Suprapubic skin (tissue), 4 donors: ENCODE results near the gene NEK2. TPM values are rescaled to one million over a fixed set of nuclear protein-coding genes. Genes with fewer than 3 reads are reported as not detected.

Experiments used
- DNase-seq, 2 donors: peaks; one replicate each; pipeline ENCODE4 v3.0.0-alpha.2; 2019; ENCODE audit warnings: low spot score in 2 of 2
- H3K27ac ChIP-seq: fragments of 200-600 bp; sonication (generic); one replicate; pipeline ENCODE4 v1.5.1; 2019
- H3K27me3 ChIP-seq: fragments of 200-600 bp; sonication (generic); one replicate; pipeline ENCODE4 v1.5.1; 2019
- H3K36me3 ChIP-seq: fragments of 200-600 bp; sonication (generic); one replicate; pipeline ENCODE4 v1.5.1; 2019
- H3K4me1 ChIP-seq: fragments of 200-600 bp; sonication (generic); one replicate; pipeline ENCODE4 v1.5.1; 2019
- H3K4me3 ChIP-seq: fragments of 200-600 bp; sonication (generic); one replicate; pipeline ENCODE4 v1.5.1; 2019; ENCODE audit warnings: mild to moderate bottlenecking
- H3K9me3 ChIP-seq: fragments of 200-600 bp; sonication (generic); one replicate; pipeline ENCODE4 v1.5.1; 2019
- CTCF ChIP-seq, 2 donors: fragments of 200-600 bp in 1 of 2; fragments of 450-650 bp in 1 of 2; sonication (generic) in 1 of 2; IDR thresholded peaks; one replicate each; pipeline ENCODE4 v1.5.1; 2016 to 2019; ENCODE audit warnings: antibody characterized with exemption in 2 of 2, mild to moderate bottlenecking in 1 of 2, moderate library complexity in 1 of 2
- EP300 ChIP-seq: sonication (generic); formaldehyde crosslinking; IDR thresholded peaks from one replicate; pipeline ENCODE4 v1.6.1; 2017; ENCODE audit warnings: antibody characterized with exemption
- POLR2A ChIP-seq, 2 donors: fragments of 450-650 bp; IDR thresholded peaks; one replicate each; pipeline ENCODE4 v1.6.1; 2017; ENCODE audit warnings: antibody characterized with exemption in 2 of 2, mild to moderate bottlenecking in 2 of 2, moderate library complexity in 2 of 2
- POLR2AphosphoS5 ChIP-seq, 3 donors: sonication (generic); formaldehyde crosslinking; IDR thresholded peaks; one replicate each; pipeline ENCODE4 v1.6.1; 2017; ENCODE audit warnings: antibody characterized with exemption in 3 of 3
- WGBS: methylation state at CpG from one replicate; pipeline ENCODE4 v1.1.5; 2018; 5-methylcytosine and 5-hydroxymethylcytosine counted together
- total RNA-seq, 4 donors: library from RNA; depleted of rRNA; stranded (reverse); fragments of >200 nt; gene quantifications; one replicate each; pipeline ENCODE4 v1.1.0, GENCODE V29; 2016

The NEK2 gene
- total RNA-seq, 4 donors from 2014 or later, result 3.2 to 11.8 (median 3.6) TPM; not detected in 1

GRCh38 chr1:211644653-211645052 lies 30.8 kb downstream of the NEK2 start:
- H3K4me1 ChIP-seq, result peaks cover 10% of the 10 kb centered on the region
- 73% methylated on average over 2 of the region's 2 CpGs for WGBS
- no peak overlapping the region for H3K27ac ChIP-seq
- TF ChIP-seq CTCF (IDR thresholded peaks at IDR 0.05), result no peak
- TF ChIP-seq POLR2A (IDR thresholded peaks at IDR 0.05), result no peak
- no peak for TF ChIP-seq EP300
- TF ChIP-seq POLR2AphosphoS5 (IDR thresholded peaks at IDR 0.05), result no peak
- H3K36me3 ChIP-seq, result no peaks in the 10 kb centered on the region
- no peaks in the 10 kb centered on the region for H3K27me3 ChIP-seq
- no peak overlapping the region for H3K4me3 ChIP-seq
- DNase-seq, result peak in 1 of 2 donors; percentile 9
- no peaks in the 10 kb centered on the region for H3K9me3 ChIP-seq

- Histone ChIP-seq H3K27ac (peak overlapping the region; percentile 22), H3K36me3 (no peaks in the 10 kb centered on the region), H3K27me3 (no peaks in the 10 kb centered on the region), H3K4me3 (no peak overlapping the region), H3K9me3 (no peaks in the 10 kb centered on the region), H3K4me1 (peaks cover 10% of the 10 kb centered on the region)
- peak in 1 of 2 donors; percentile 77 for DNase-seq
- TF ChIP-seq EP300, result no peak
- TF ChIP-seq POLR2AphosphoS5 (IDR thresholded peaks at IDR 0.05), result no peak
- TF ChIP-seq CTCF (IDR thresholded peaks at IDR 0.05), result no peak
- no peak for TF ChIP-seq POLR2A (IDR thresholded peaks at IDR 0.05)
- 46% methylated on average over 15 of the region's 20 CpGs for WGBS
Measured at GRCh38 chr1:211643324-211644212, 31.9 kb downstream of the NEK2 start.

GRCh38 chr1:211642870-211643269 lies 32.6 kb downstream of the NEK2 start:
- H3K27me3 ChIP-seq, result no peaks in the 10 kb centered on the region
- H3K4me3 ChIP-seq, result no peak overlapping the region
- no peak for TF ChIP-seq POLR2A (IDR thresholded peaks at IDR 0.05)
- TF ChIP-seq EP300, result no peak
- TF ChIP-seq CTCF (IDR thresholded peaks at IDR 0.05), result no peak
- TF ChIP-seq POLR2AphosphoS5 (IDR thresholded peaks at IDR 0.05), result no peak
- H3K9me3 ChIP-seq, result no peaks in the 10 kb centered on the region
- H3K4me1 ChIP-seq, result peaks cover 10% of the 10 kb centered on the region
- DNase-seq, result peak in 1 of 2 donors; percentile 61
- no peak overlapping the region for H3K27ac ChIP-seq
- no peaks in the 10 kb centered on the region for H3K36me3 ChIP-seq
- whole genome bisulfite sequencing, result 93% methylated on average over 4 of the region's 4 CpGs

- Histone ChIP-seq H3K4me3 (no peak overlapping the region), H3K36me3 (no peaks in the 10 kb centered on the region), H3K9me3 (no peaks in the 10 kb centered on the region), H3K4me1 (peaks cover 10% of the 10 kb centered on the region), H3K27ac (no peak overlapping the region), H3K27me3 (no peaks in the 10 kb centered on the region)
- peak in 1 of 2 donors; percentile 13 for DNase-seq
- 91% methylated on average over 2 of the region's 2 CpGs for WGBS
- TF ChIP-seq POLR2A (IDR thresholded peaks at IDR 0.05), result no peak
- TF ChIP-seq CTCF (IDR thresholded peaks at IDR 0.05), result no peak
- no peak for TF ChIP-seq EP300
- TF ChIP-seq POLR2AphosphoS5 (IDR thresholded peaks at IDR 0.05), result no peak
Measured at GRCh38 chr1:211641942-211642341, 33.5 kb downstream of the NEK2 start.

- no peaks in the 10 kb centered on the region for H3K9me3 ChIP-seq
- peak in 1 of 2 donors; percentile 48 for DNase-seq
- TF ChIP-seq POLR2A (IDR thresholded peaks at IDR 0.05) (no peak), CTCF (IDR thresholded peaks at IDR 0.05) (no peak), POLR2AphosphoS5 (IDR thresholded peaks at IDR 0.05) (no peak), EP300 (no peak)
- peaks cover 10% of the 10 kb centered on the region for H3K4me1 ChIP-seq
- H3K27ac ChIP-seq, result no peak overlapping the region
- H3K36me3 ChIP-seq, result no peaks in the 10 kb centered on the region
- H3K27me3 ChIP-seq, result no peaks in the 10 kb centered on the region
- WGBS, result 94% methylated on average over 11 of the region's 11 CpGs
- H3K4me3 ChIP-seq, result no peak overlapping the region
Measured at GRCh38 chr1:211641044-211641800, 34.2 kb downstream of the NEK2 start.
